Stimulated activated CD4-positive, alpha-beta T cell treated with anti-CD3 and anti-CD28 coated beads, Interleukin-12 subunit alpha, Interleukin-12 subunit beta, amount 100 ng/mL, for 4 hours (primary cell): Measurements from ENCODE around the gene DDX55.
"Not testable (repeated sequence)": the region's sequence is repeated elsewhere in the genome, so short reads cannot be mapped to it uniquely, and the experiment has no call there.

Source experiments
- DNase-seq: peaks from one replicate; pipeline ENCODE4 v3.0.0-alpha.2; 2020

Gene DDX55

GRCh38 chr12:123601602-123602489 lies at the start of gene DDX55:
DDX55 (plus strand) TSS chr12:123602099; CDS start chr12:123602149, 50 bp downstream.
- peak; percentile 83 for DNase-seq

- not testable (repeated sequence) for DNase-seq
These were observed 47.8 kb upstream of the DDX55 start for GRCh38 chr12:123554136-123554535.

GRCh38 chr12:123554843-123555242 lies 47.1 kb upstream of the DDX55 start:
- DNase-seq: not testable (repeated sequence)

GRCh38 chr12:123558487-123558886 lies 43.4 kb upstream of the DDX55 start:
- DNase-seq: not testable (repeated sequence)

GRCh38 chr12:123559468-123559867 lies 42.4 kb upstream of the DDX55 start:
- no peak for DNase-seq

- no peak for DNase-seq
These were observed 30.5 kb upstream of the DDX55 start for GRCh38 chr12:123571343-123571813.

GRCh38 chr12:123572391-123572790 lies 29.5 kb upstream of the DDX55 start:
- DNase-seq: no peak

GRCh38 chr12:123573870-123574269 lies 28.0 kb upstream of the DDX55 start:
- no peak for DNase-seq

- no peak for DNase-seq
These were observed 25.3 kb upstream of the DDX55 start for GRCh38 chr12:123576611-123577010.

GRCh38 chr12:123578243-123578642 lies 23.7 kb upstream of the DDX55 start:
- DNase-seq: no peak

- DNase-seq: not testable (repeated sequence)
These were observed 23.1 kb upstream of the DDX55 start for GRCh38 chr12:123578829-123579228.

GRCh38 chr12:123580772-123581171 lies 21.1 kb upstream of the DDX55 start:
- DNase-seq: no peak

GRCh38 chr12:123591702-123592481 lies 10.0 kb upstream of the DDX55 start:
- no peak for DNase-seq

- no peak for DNase-seq
These were observed 6.2 kb upstream of the DDX55 start for GRCh38 chr12:123595729-123596128.

GRCh38 chr12:123597100-123597499 lies 4.8 kb upstream of the DDX55 start:
- DNase-seq: no peak

GRCh38 chr12:123598522-123598921 lies 3.4 kb upstream of the DDX55 start:
- DNase-seq: no peak

- no peak for DNase-seq
These were observed 2.6 kb upstream of the DDX55 start for GRCh38 chr12:123599310-123599709.

GRCh38 chr12:123599721-123600120 lies 2.2 kb upstream of the DDX55 start:
- no peak for DNase-seq

- no peak for DNase-seq
These were observed 824 bp downstream of the DDX55 start for GRCh38 chr12:123602651-123603195.

GRCh38 chr12:123603495-123603894 lies 1.6 kb downstream of the DDX55 start:
- DNase-seq: not testable (repeated sequence)

GRCh38 chr12:123607756-123608155 lies 5.9 kb downstream of the DDX55 start:
- DNase-seq: no peak

- no peak for DNase-seq
These were observed 6.3 kb downstream of the DDX55 start for GRCh38 chr12:123608182-123608581.

- DNase-seq: no peak
These were observed 12.2 kb downstream of the DDX55 start for GRCh38 chr12:123614110-123614509.
